H4 (cell line): ENCODE results near the gene AOC3. TPM values are rescaled to one million over a fixed set of nuclear protein-coding genes. Genes with fewer than 3 reads are reported as not detected.
"Not testable (repeated sequence)": the region's sequence is repeated elsewhere in the genome, so short reads cannot be mapped to it uniquely, and the experiment has no call there.

ENCODE experiments used
- DNase-seq: peaks from one replicate; pipeline ENCODE4 v3.0.0-alpha.2; 2015; ENCODE audit warnings: low spot score
- total RNA-seq: library from RNA; depleted of rRNA; stranded (reverse); fragments of >200 nt; shearing (Covaris generic); gene quantifications from 2 replicates; pipeline ENCODE4 v1.2.3, GENCODE V29; 2014

AOC3 gene
- total RNA-seq, 1 experiment from 2014 or later: 0.04 TPM

- DNase-seq: no peak
Measured at GRCh38 chr17:42844761-42845555, 6.0 kb upstream of the AOC3 start.

- DNase-seq: no peak
Measured at GRCh38 chr17:42845556-42845917, 5.5 kb upstream of the AOC3 start.

GRCh38 chr17:42845918-42846593 lies 4.9 kb upstream of the AOC3 start:
- DNase-seq: peak; percentile 31

- no peak for DNase-seq
Measured at GRCh38 chr17:42846594-42847280, 4.3 kb upstream of the AOC3 start.

- DNase-seq: no peak
Measured at GRCh38 chr17:42848093-42848492, 2.9 kb upstream of the AOC3 start.

GRCh38 chr17:42849031-42849430 lies 2.0 kb upstream of the AOC3 start:
- DNase-seq: no peak

GRCh38 chr17:42849451-42850181 lies 1.4 kb upstream of the AOC3 start:
- peak; percentile 37 for DNase-seq

- DNase-seq: not testable (repeated sequence)
Measured at GRCh38 chr17:42851371-42852240, 607 bp downstream of the AOC3 start.

GRCh38 chr17:42852351-42852750 lies 1.4 kb downstream of the AOC3 start:
- no peak for DNase-seq

GRCh38 chr17:42853004-42853403 lies 2.0 kb downstream of the AOC3 start:
- no peak for DNase-seq

GRCh38 chr17:42853597-42853967 lies 2.6 kb downstream of the AOC3 start:
- DNase-seq: no peak

GRCh38 chr17:42853968-42854790 lies 3.2 kb downstream of the AOC3 start:
- no peak for DNase-seq

- no peak for DNase-seq
Measured at GRCh38 chr17:42855048-42855596, 4.1 kb downstream of the AOC3 start.

- not testable (repeated sequence) for DNase-seq
Measured at GRCh38 chr17:42856093-42856492, 5.1 kb downstream of the AOC3 start.

- DNase-seq: not testable (repeated sequence)
Measured at GRCh38 chr17:42856516-42856915, 5.5 kb downstream of the AOC3 start.

GRCh38 chr17:42857389-42857788 lies 6.4 kb downstream of the AOC3 start:
- DNase-seq: no peak

GRCh38 chr17:42865638-42866094 lies 14.7 kb downstream of the AOC3 start:
- no peak for DNase-seq

- DNase-seq: no peak
Measured at GRCh38 chr17:42866216-42866615, 15.2 kb downstream of the AOC3 start.

- no peak for DNase-seq
Measured at GRCh38 chr17:42866631-42867575, 15.9 kb downstream of the AOC3 start.
